ENCODE data around the gene USP49.
A peak's percentile ranks its signal among the peaks of the same experiment; 100 is the strongest.
"Not testable (repeated sequence)": the region's sequence is repeated elsewhere in the genome, so short reads cannot be mapped to it uniquely, and the experiment has no call there.

Gene USP49

GRCh38 chr6:41895300-41896233, at the start of gene USP49:
Gene USP49, minus strand, starts transcription at chr6:41895375. Its CDS starts 88,392 bp downstream, at chr6:41806983.
- peak; percentile 88 to 89 for DNase-seq (ENCODE audit: low read depth in 2 of 2)

DNA sequence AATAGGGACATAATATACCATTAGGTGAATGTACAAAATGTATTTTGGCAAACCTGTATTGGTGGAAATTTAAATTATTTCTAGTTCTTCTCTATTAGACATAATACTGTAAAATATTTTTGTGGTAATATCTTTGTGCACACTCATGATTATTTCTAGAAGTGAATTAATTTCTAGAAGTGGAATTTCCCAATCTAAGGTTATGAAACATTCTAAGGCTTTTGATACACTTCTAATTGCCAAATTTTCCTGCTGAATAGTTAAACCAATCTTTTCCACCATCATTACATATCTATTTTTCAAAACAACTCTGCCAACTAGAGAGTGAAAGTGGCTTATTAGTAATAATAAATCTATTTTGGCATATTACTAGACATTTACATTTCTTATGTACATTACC, 48.3 kb upstream of the USP49 start:
- no peak for DNase-seq (ENCODE audit: low read depth in 2 of 2)

DNA sequence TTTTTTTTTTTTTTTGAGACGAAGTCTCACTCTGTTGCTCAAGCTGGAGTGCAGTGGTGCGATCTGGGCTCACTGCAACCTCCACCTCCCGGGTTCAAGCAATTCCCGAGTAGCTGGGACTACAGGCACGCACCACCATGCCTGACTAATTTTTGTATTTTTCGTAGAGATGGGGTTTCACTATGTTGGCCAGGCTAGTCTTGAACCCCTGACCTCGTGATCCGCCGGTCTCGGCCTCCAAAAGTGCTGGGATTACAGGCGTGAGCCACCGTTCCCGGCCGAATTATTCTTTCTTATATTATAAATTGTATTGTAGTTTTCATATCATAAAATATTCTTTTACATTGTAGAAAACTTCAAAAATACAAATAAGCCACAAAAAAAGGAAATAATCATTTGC, 47.7 kb upstream of the USP49 start:
- DNase-seq (ENCODE audit: low read depth in 2 of 2): not testable (repeated sequence)

- DNase-seq (ENCODE audit: low read depth in 2 of 2): no peak
These were observed 47.1 kb upstream of the USP49 start for GRCh38 chr6:41942067-41942851.

- peak; percentile 92 for DNase-seq (ENCODE audit: low read depth in 2 of 2)
These were observed 46.3 kb upstream of the USP49 start, which contains the start of gene CCND3 for GRCh38 chr6:41941280-41942066. Gene CCND3, minus strand, starts transcription at chr6:41941808. Its CDS starts 159 bp downstream, at chr6:41941649.

DNA sequence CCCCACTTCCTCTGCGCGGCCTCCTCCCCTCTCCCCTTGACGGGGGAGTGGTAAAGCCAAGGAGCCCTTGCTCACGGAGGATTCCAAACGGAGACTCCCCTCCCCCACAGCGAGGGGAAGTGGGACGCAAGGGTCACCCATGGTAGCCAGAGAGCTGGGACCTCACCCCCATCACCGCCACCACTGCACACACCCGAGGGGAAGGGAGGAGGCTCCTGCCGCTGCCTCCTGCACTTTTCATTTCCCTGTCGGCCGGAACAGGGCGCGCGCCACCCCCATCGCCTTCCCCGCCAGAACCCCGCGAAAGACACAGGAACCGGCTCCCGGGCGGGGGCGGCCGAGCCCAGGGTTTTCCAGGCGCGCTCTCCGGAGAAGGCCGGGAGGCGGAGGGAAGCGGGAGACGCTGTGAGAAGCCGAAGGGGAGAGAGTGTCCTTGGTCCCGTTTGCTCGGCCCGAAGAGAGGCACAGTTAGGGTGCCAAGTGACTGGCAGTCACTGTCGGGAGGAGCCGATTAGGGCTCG, 45.6 kb upstream of the USP49 start:
- DNase-seq (ENCODE audit: low read depth in 2 of 2): no peak

- no peak for DNase-seq (ENCODE audit: low read depth in 2 of 2)
These were observed 44.9 kb upstream of the USP49 start for GRCh38 chr6:41939848-41940758.

DNA sequence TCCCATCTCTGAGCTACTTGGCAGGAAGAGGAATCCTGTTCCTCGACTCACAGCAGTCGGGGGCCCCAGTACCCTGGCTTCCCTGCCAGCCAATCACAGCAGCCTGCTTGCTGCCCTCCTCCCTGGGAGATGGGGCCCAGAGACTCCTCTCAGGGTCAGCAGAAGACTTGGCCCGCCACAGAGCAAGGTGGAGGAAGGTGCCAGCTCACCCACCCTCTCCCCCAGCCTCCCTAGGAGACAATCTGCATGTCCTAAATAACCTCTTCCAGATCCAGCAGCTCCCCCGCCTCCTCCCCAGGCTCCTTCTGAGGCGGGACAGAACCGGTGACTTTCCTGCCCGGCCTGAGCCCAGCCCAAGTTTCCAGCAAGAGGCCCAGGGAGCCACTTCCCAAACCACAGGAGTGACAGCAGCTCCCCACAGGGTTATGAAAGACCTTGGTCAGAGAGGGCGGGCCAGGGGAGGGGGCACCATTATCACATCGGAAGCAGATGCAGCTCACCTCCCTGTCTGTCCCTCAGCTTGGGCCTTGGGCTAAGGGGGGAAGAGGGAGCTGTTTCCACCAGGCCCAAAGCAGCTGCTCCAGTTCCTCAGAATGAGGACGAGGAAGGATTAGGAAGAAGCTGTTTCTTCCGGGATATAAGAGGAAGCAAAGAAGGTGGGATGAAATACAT, 44.1 kb upstream of the USP49 start:
- no peak for DNase-seq (ENCODE audit: low read depth in 2 of 2)

DNA sequence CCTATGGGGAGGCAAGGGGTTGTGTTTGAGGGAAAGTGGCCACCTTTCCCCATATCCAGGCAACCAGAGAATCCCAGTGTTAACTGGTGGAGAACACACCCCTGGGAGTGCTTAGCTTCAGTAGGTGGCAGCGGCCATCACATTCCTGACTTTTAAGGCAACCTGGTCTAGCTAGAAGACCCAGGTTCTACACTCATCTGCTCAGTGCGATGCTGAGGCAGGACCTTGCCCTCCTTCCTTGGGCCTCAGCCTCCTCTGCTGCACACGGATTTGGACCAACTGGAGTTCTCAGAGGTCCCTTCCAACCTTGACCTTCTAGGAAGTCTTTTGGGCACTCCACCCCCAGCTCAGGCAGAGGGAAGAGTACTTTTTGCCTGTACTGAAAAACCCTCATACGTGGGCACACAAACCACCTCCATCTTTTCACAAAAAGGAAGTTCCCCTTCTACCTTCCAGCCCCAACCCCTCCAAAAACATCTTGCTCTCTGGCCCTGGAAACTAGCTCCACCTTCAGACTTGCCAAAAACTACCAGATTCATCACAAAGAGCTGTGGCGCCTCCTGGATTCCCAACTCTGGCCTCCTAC, 43.5 kb upstream of the USP49 start:
- DNase-seq (ENCODE audit: low read depth in 2 of 2): no peak

GRCh38 chr6:41937861-41938574, 42.8 kb upstream of the USP49 start:
- no peak for DNase-seq (ENCODE audit: low read depth in 2 of 2)

- DNase-seq (ENCODE audit: low read depth in 2 of 2): no peak
These were observed 42.3 kb upstream of the USP49 start for GRCh38 chr6:41937472-41937860.

- DNase-seq (ENCODE audit: low read depth in 2 of 2): peak; percentile 75 to 85
These were observed 41.1 kb upstream of the USP49 start for GRCh38 chr6:41936073-41936837.

GRCh38 chr6:41935685-41936072, 40.5 kb upstream of the USP49 start:
- no peak for DNase-seq (ENCODE audit: low read depth in 2 of 2)

DNA sequence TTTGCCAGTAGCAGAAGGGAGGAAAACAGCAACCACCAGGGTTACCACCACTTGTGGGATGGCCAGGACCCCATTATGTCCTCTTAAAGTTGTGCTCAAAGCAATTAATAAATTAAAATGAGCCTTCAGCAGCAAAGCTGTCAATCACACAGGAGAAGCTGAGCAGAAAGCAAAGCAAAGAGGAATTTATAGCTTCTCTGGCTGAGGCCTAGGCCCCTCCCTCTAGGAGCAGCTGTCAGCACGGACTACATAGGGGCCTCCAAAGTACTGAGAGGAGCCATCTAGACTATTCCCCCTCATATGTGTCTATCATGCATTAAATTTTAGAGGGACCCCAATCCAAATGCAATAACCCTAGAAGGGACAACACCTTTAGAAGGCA, 40.0 kb upstream of the USP49 start:
- DNase-seq (ENCODE audit: low read depth in 2 of 2): no peak

- DNase-seq (ENCODE audit: low read depth in 2 of 2): no peak
These were observed 39.4 kb upstream of the USP49 start for GRCh38 chr6:41934278-41935192.

- DNase-seq (ENCODE audit: low read depth in 2 of 2): no peak
These were observed 37.2 kb upstream of the USP49 start for GRCh38 chr6:41932378-41932777.

GRCh38 chr6:41931792-41932191, 36.6 kb upstream of the USP49 start:
- no peak for DNase-seq (ENCODE audit: low read depth in 2 of 2)

Measured in stimulated activated CD8-positive, alpha-beta memory T cell treated with anti-CD3 and anti-CD28 coated beads, Interleukin-15, amount 100 ng/mL, for 48 hours (primary cell).